OCI-LY1 (cell line): ENCODE measurements around the gene OR2T10.

Source experiments
- H2AFZ ChIP-seq: fragments of 200-600 bp; sonication (generic), shearing (Covaris generic); 2 replicates; pipeline ENCODE4 v1.6.0; 2014; ENCODE audit warnings: antibody characterized with exemption, mild to moderate bottlenecking, low read length
- H3F3A ChIP-seq: fragments of 200-600 bp; sonication (generic), shearing (Covaris generic); 2 replicates; pipeline ENCODE4 v1.6.0; 2014; ENCODE audit warnings: mild to moderate bottlenecking, antibody characterized with exemption, low read length, moderate library complexity; ENCODE audit not compliant: insufficient read depth
- H3K27ac ChIP-seq: fragments of 200-600 bp; sonication (generic); 2 replicates; pipeline ENCODE4 v1.5.1; 2014; ENCODE audit warnings: low read length, mixed run types, mild to moderate bottlenecking, low read depth; ENCODE audit not compliant: poor library complexity, severe bottlenecking
- H3K27me3 ChIP-seq: fragments of 200-600 bp; sonication (generic); 2 replicates; pipeline ENCODE4 v1.6.0; 2014; ENCODE audit warnings: antibody characterized with exemption, mild to moderate bottlenecking, low read length, moderate library complexity; ENCODE audit not compliant: insufficient read depth
- H3K36me3 ChIP-seq: fragments of 200-600 bp; sonication (generic); 2 replicates; pipeline ENCODE4 v1.6.1; 2014; ENCODE audit warnings: mild to moderate bottlenecking, antibody characterized with exemption, low read length, moderate library complexity, mixed read lengths; ENCODE audit not compliant: insufficient read depth
- H3K4me1 ChIP-seq: fragments of 200-600 bp; sonication (generic); 2 replicates; pipeline ENCODE4 v1.5.1; 2014; ENCODE audit warnings: mild to moderate bottlenecking, low read length, moderate library complexity; ENCODE audit not compliant: insufficient read depth, severe bottlenecking
- H3K4me2 ChIP-seq: fragments of 200-600 bp; sonication (generic), shearing (Covaris generic); 2 replicates; pipeline ENCODE4 v1.6.1; 2014; ENCODE audit warnings: low read length
- H3K4me3 ChIP-seq: fragments of 200-600 bp; sonication (generic); 2 replicates; pipeline ENCODE4 v1.5.1; 2014; ENCODE audit warnings: low read length, low read depth, mild to moderate bottlenecking, mixed read lengths; ENCODE audit not compliant: poor library complexity, severe bottlenecking
- H3K79me2 ChIP-seq: fragments of 200-600 bp; shearing (Covaris generic); 2 replicates; pipeline ENCODE4 v1.6.1; 2016; ENCODE audit warnings: mixed run types, low read length, mixed read lengths; ENCODE audit not compliant: insufficient read depth
- H3K9ac ChIP-seq: fragments of 200-600 bp; sonication (generic), shearing (Covaris generic); 2 replicates; pipeline ENCODE4 v1.6.1; 2014; ENCODE audit warnings: mild to moderate bottlenecking, low read length, mixed read lengths
- H3K9me2 ChIP-seq: fragments of 200-600 bp; sonication (generic), shearing (Covaris generic); 2 replicates; pipeline ENCODE4 v1.6.1; 2014; ENCODE audit warnings: low read depth, mild to moderate bottlenecking, low read length, mixed read lengths
- H3K9me3 ChIP-seq: fragments of 200-600 bp; shearing (Covaris generic); 2 replicates; pipeline ENCODE4 v1.6.1; 2014; ENCODE audit warnings: low read length, mixed read lengths
- H4K20me1 ChIP-seq: fragments of 200-600 bp; sonication (generic), shearing (Covaris generic); 2 replicates; pipeline ENCODE4 v1.6.0; 2016; ENCODE audit warnings: mild to moderate bottlenecking, low read length; ENCODE audit not compliant: insufficient read depth
- EZH2 ChIP-seq: fragments of 200-600 bp; sonication (generic), shearing (Covaris generic); IDR thresholded peaks from 2 replicates; pipeline ENCODE4 v1.8.0; 2017; ENCODE audit warnings: borderline replicate concordance, mixed run types, mild to moderate bottlenecking, antibody characterized with exemption, low read length, moderate library complexity, mixed read lengths
- TF ChIP-seq, protein P1 (sequence below): fragments of 200-600 bp; sonication (generic), shearing (Covaris generic); IDR thresholded peaks from 2 replicates; pipeline ENCODE4 v1.5.1; 2017; ENCODE audit warnings: mild to moderate bottlenecking, antibody characterized with exemption, low read length, moderate library complexity, mixed read lengths

OR2T10 gene

DNA sequence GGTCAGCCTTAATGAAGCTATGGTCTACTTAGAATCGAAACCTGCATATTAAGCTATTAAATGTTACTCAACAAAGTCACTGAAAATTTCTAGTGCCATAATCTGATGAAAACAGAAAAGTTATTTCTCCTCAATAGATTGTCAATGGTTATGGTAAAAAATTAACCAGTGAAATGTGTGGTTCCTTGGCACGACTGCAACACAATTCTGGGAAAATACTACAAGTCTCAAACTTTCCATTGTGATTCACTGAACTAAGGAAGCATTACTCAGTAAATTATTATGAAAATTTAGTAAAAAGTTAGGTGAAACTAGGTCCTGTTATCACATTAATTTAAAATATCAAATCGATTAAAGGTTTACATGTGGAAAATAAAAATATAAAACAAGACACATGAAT lies 12.8 kb upstream of the OR2T10 start:
- Histone ChIP-seq H3K9ac (no peak overlapping the region), H3K9me3 (no peaks in the 10 kb centered on the region), H3K9me2 (no peaks in the 10 kb centered on the region), H3K27ac (no peak overlapping the region), H3K4me2 (no peak overlapping the region), H3K4me3 (no peak overlapping the region), H3K4me1 (no peaks in the 10 kb centered on the region), H4K20me1 (no peaks in the 10 kb centered on the region), H2AFZ (no peak overlapping the region), H3K36me3 (no peaks in the 10 kb centered on the region), H3K27me3 (no peaks in the 10 kb centered on the region), H3K79me2 (no peaks in the 10 kb centered on the region), H3F3A (no peaks in the 10 kb centered on the region)
- TF ChIP-seq, protein P1, sequence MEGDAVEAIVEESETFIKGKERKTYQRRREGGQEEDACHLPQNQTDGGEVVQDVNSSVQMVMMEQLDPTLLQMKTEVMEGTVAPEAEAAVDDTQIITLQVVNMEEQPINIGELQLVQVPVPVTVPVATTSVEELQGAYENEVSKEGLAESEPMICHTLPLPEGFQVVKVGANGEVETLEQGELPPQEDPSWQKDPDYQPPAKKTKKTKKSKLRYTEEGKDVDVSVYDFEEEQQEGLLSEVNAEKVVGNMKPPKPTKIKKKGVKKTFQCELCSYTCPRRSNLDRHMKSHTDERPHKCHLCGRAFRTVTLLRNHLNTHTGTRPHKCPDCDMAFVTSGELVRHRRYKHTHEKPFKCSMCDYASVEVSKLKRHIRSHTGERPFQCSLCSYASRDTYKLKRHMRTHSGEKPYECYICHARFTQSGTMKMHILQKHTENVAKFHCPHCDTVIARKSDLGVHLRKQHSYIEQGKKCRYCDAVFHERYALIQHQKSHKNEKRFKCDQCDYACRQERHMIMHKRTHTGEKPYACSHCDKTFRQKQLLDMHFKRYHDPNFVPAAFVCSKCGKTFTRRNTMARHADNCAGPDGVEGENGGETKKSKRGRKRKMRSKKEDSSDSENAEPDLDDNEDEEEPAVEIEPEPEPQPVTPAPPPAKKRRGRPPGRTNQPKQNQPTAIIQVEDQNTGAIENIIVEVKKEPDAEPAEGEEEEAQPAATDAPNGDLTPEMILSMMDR, result no peak
- no peak for TF ChIP-seq EZH2

DNA sequence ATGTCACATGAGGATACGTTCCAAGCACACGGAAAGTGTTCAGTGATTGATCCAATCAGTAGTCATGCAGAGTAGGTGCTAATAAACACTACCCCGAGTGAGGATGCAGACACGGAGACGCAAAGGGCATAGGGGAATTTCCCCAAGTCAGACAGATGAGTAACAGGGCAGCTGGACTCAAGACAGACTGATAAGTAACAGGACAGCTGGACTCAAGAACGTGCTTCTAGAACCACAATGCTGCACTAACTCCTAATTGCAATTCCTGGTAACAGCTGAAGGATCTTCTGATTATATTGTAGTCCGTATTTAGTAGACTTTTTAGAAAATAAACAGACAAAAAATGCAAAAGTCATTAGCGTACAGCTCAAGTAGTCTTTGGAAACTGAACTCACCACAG lies 1.9 kb upstream of the OR2T10 start:
- no peaks in the 10 kb centered on the region for H3K79me2 ChIP-seq
- H3K27ac ChIP-seq, result no peak overlapping the region
- H3K4me1 ChIP-seq, result no peaks in the 10 kb centered on the region
- no peak overlapping the region for H3K4me3 ChIP-seq
- H3K4me2 ChIP-seq, result no peak overlapping the region
- no peaks in the 10 kb centered on the region for H3K36me3 ChIP-seq
- no peaks in the 10 kb centered on the region for H3F3A ChIP-seq
- no peaks in the 10 kb centered on the region for H4K20me1 ChIP-seq
- no peaks in the 10 kb centered on the region for H3K9me3 ChIP-seq
- H3K9ac ChIP-seq, result no peak overlapping the region
- H3K9me2 ChIP-seq, result no peaks in the 10 kb centered on the region
- TF ChIP-seq, protein P1, result no peak
- H2AFZ ChIP-seq, result no peak overlapping the region
- H3K27me3 ChIP-seq, result no peaks in the 10 kb centered on the region

DNA sequence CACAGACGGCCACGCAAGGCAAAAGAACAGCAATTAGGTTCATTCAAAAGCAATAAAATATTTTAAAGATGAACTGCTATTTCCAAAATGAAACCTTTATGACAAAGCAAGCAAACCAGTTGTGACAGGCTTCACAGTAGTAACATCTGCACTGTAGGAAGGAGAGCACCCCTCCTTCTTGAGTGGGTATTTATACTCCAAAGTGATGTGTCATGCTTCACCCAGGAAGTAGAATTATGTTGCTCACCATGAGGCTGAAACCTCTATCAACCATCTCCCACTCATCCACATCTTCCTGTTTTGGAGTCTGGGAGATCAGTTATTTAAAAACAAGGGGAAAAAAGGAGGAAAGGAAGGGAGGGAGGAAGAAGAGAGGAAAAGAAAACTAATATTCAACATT lies 885 bp downstream of the OR2T10 start:
- Histone ChIP-seq H3K9me2 (no peaks in the 10 kb centered on the region), H3K27me3 (no peaks in the 10 kb centered on the region), H3K9ac (no peak overlapping the region), H3K79me2 (no peaks in the 10 kb centered on the region), H3K27ac (no peak overlapping the region), H2AFZ (no peak overlapping the region), H4K20me1 (no peaks in the 10 kb centered on the region), H3K9me3 (no peaks in the 10 kb centered on the region), H3K36me3 (no peaks in the 10 kb centered on the region), H3F3A (no peaks in the 10 kb centered on the region), H3K4me2 (no peak overlapping the region), H3K4me3 (no peak overlapping the region), H3K4me1 (no peaks in the 10 kb centered on the region)
- TF ChIP-seq, protein P1, result no peak
- TF ChIP-seq EZH2, result no peak
